ENCODE data around the gene ABCC6. TPM values are rescaled to one million over a fixed set of nuclear protein-coding genes. Genes with fewer than 3 reads are reported as not detected.
A peak's percentile ranks its signal among the peaks of the same experiment; 100 is the strongest.
"Not testable (repeated sequence)": the region's sequence is repeated elsewhere in the genome, so short reads cannot be mapped to it uniquely, and the experiment has no call there.

Gene ABCC6
- total RNA-seq, 4 donors from 2014 or later = 36.2 to 109 (median 49.6) TPM

DNA sequence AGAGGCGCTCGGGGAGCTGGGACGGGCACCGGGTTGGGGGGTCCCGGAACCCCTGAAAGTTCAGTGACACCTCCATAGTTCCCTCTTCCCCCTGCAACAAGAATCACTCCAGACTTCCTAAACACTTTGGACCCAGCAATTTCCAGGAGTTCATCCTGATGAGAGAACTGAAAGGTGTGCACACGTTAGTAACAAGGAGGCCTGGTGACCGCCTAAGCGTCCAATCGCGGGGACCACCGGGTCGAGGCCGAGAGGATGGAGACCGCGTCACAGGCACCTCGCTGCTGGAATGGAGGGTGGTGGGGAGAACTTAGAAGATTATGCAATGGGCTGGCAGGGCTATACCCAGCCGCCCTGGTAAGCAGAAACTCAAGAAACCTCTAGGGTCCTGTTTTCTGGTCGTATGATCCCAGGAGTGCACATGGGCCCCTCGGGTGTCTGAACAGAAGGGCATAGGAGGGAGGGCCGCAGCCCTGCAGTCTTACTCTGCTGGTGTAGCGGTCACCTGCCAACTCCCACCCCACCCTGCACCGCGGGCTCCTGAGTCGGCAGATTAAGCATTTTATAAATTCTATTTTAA lies 458 bp upstream of the ABCC6 start:
- Histone ChIP-seq H3K27ac (peak overlapping the region in 2 of 4 donors; percentile 29 to 63), H3K4me3 (peak overlapping the region in 3 of 4 donors; percentile 14 to 39 (median 15))
- WGBS, 2 donors (ENCODE audit: low coverage in 1 of 2) = 31% methylated on average over 11 of the region's 24 CpGs; no CpG with 5 or more reads in 1 of the 2 donors
- H3K27me3 ChIP-seq; DNase-seq; H3K4me1 ChIP-seq; H3K9me3 ChIP-seq; intact Hi-C loops (cut with DNase I; ENCODE audit: low total_unique reads); in situ Hi-C loops (cut with MboI; ENCODE audit: low pct_ligation_motif_present in 1 of 4, low pct_unique_long_range_greater_than_20kb in 1 of 4, low sequenced_read_pairs in 3 of 4); H3K36me3 ChIP-seq: not testable (repeated sequence)

- H3K4me3 ChIP-seq; H3K36me3 ChIP-seq; H3K4me1 ChIP-seq; H3K27me3 ChIP-seq; intact Hi-C loops (cut with DNase I; ENCODE audit: low total_unique reads); H3K27ac ChIP-seq; in situ Hi-C loops (cut with MboI; ENCODE audit: low pct_ligation_motif_present in 1 of 4, low pct_unique_long_range_greater_than_20kb in 1 of 4, low sequenced_read_pairs in 3 of 4); DNase-seq; H3K9me3 ChIP-seq: not testable (repeated sequence)
- 100% methylated on average over 1 of the region's 9 CpGs; no CpG with 5 or more reads in 1 of the 2 donors for WGBS, 2 donors (ENCODE audit: low coverage in 1 of 2)
These were observed 1.9 kb downstream of the ABCC6 start for GRCh38 chr16:16221382-16221781.

- intact Hi-C loops (cut with DNase I; ENCODE audit: low total_unique reads); H3K36me3 ChIP-seq; DNase-seq; H3K4me1 ChIP-seq; H3K27me3 ChIP-seq; H3K27ac ChIP-seq; H3K4me3 ChIP-seq; H3K9me3 ChIP-seq; in situ Hi-C loops (cut with MboI; ENCODE audit: low pct_ligation_motif_present in 1 of 4, low pct_unique_long_range_greater_than_20kb in 1 of 4, low sequenced_read_pairs in 3 of 4): not testable (repeated sequence)
- WGBS, 2 donors (ENCODE audit: low coverage in 1 of 2) = 88 to 97% methylated on average over 5 to 8 of the region's 9 CpGs
These were observed 2.8 kb downstream of the ABCC6 start for GRCh38 chr16:16220449-16220848.

- 82% methylated on average over 2 of the region's 5 CpGs; no CpG with 5 or more reads in 1 of the 2 donors for WGBS, 2 donors (ENCODE audit: low coverage in 1 of 2)
- intact Hi-C loops (cut with DNase I; ENCODE audit: low total_unique reads); H3K27ac ChIP-seq; in situ Hi-C loops (cut with MboI; ENCODE audit: low pct_ligation_motif_present in 1 of 4, low pct_unique_long_range_greater_than_20kb in 1 of 4, low sequenced_read_pairs in 3 of 4); H3K27me3 ChIP-seq; H3K36me3 ChIP-seq; H3K4me3 ChIP-seq; H3K4me1 ChIP-seq; H3K9me3 ChIP-seq; DNase-seq: not testable (repeated sequence)
These were observed 4.5 kb downstream of the ABCC6 start for GRCh38 chr16:16218787-16219186.

GRCh38 chr16:16218349-16218748 lies 4.9 kb downstream of the ABCC6 start:
- H3K4me1 ChIP-seq; H3K27ac ChIP-seq; DNase-seq; H3K36me3 ChIP-seq; in situ Hi-C loops (cut with MboI; ENCODE audit: low pct_ligation_motif_present in 1 of 4, low pct_unique_long_range_greater_than_20kb in 1 of 4, low sequenced_read_pairs in 3 of 4); intact Hi-C loops (cut with DNase I; ENCODE audit: low total_unique reads); H3K9me3 ChIP-seq; H3K4me3 ChIP-seq; H3K27me3 ChIP-seq: not testable (repeated sequence)
- WGBS, 2 donors (ENCODE audit: low coverage in 1 of 2) = no CpG with 5 or more reads among the region's 5 CpGs

DNA sequence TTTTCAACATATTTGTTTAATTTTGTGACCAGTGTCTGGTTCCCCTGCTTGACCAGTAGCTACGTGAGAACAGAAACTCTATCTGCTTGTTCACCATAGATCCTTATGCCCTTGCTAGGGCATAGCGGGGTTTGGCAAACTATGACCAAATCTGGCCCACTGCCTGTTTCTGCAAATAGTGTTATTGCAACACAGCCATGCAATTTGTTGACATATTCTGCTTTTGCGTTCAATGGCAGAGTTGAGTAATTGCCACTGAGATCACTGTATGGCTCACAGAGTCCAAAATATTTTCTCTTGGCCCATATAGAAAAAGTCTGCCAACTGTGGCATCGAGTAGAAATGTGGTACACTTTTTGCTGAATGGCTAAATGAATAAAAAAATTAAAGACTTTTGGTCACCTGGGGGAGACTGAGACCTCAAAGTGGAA lies 9.4 kb downstream of the ABCC6 start:
- H3K9me3 ChIP-seq; H3K27me3 ChIP-seq; intact Hi-C loops (cut with DNase I; ENCODE audit: low total_unique reads); H3K4me1 ChIP-seq; in situ Hi-C loops (cut with MboI; ENCODE audit: low pct_ligation_motif_present in 1 of 4, low pct_unique_long_range_greater_than_20kb in 1 of 4, low sequenced_read_pairs in 3 of 4); H3K27ac ChIP-seq; DNase-seq; H3K36me3 ChIP-seq; H3K4me3 ChIP-seq: not testable (repeated sequence)
- 57% methylated on average over 2 of the region's 4 CpGs; no CpG with 5 or more reads in 1 of the 2 donors for whole genome bisulfite sequencing, 2 donors (ENCODE audit: low coverage in 1 of 2)

- 69% methylated on average over 1 of the region's 1 CpG; no CpG with 5 or more reads in 1 of the 2 donors for WGBS, 2 donors (ENCODE audit: low coverage in 1 of 2)
- H3K4me3 ChIP-seq; H3K27ac ChIP-seq; DNase-seq; intact Hi-C loops (cut with DNase I; ENCODE audit: low total_unique reads); in situ Hi-C loops (cut with MboI; ENCODE audit: low pct_ligation_motif_present in 1 of 4, low pct_unique_long_range_greater_than_20kb in 1 of 4, low sequenced_read_pairs in 3 of 4); H3K9me3 ChIP-seq; H3K27me3 ChIP-seq; H3K36me3 ChIP-seq; H3K4me1 ChIP-seq: not testable (repeated sequence)
These were observed 11.9 kb downstream of the ABCC6 start for GRCh38 chr16:16211404-16211803.

- H3K36me3 ChIP-seq; DNase-seq; H3K27ac ChIP-seq; H3K4me1 ChIP-seq; H3K4me3 ChIP-seq; intact Hi-C loops (cut with DNase I; ENCODE audit: low total_unique reads); in situ Hi-C loops (cut with MboI; ENCODE audit: low pct_ligation_motif_present in 1 of 4, low pct_unique_long_range_greater_than_20kb in 1 of 4, low sequenced_read_pairs in 3 of 4); H3K27me3 ChIP-seq; H3K9me3 ChIP-seq: not testable (repeated sequence)
- 91 to 94% methylated on average over 9 to 12 of the region's 12 CpGs for WGBS, 2 donors (ENCODE audit: low coverage in 1 of 2)
These were observed 14.8 kb downstream of the ABCC6 start for GRCh38 chr16:16208461-16208860.

DNA sequence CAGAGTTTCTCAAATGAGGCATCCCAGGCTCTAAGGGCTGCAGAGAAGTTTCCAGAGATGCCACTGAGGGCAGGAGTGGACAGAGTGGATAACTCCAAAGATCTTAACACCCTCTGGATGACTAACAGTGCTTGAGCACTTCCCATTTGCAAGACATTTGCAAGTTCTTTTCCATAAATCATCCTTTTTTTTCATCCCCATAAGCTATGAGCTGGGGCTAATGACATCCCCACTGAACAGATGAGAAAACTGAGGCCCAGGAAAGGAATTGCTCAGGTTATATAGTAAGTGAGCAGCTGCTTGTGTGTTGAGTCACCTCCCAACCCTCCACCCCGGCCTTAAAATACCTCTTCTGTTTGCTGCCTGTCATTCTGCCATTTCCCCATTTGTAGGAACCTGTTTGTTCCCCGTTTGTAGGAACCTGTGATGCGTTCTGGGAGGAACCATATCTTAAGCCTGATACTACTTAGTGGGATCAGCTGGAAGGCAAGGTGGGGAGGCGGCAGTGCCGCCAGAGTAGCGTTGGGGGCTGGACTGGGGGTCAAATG lies 15.4 kb downstream of the ABCC6 start:
- WGBS, 2 donors (ENCODE audit: low coverage in 1 of 2) = 77 to 83% methylated on average over 3 to 6 of the region's 6 CpGs
- in situ Hi-C loops (cut with MboI; ENCODE audit: low pct_ligation_motif_present in 1 of 4, low pct_unique_long_range_greater_than_20kb in 1 of 4, low sequenced_read_pairs in 3 of 4); H3K27me3 ChIP-seq; H3K36me3 ChIP-seq; H3K9me3 ChIP-seq; H3K27ac ChIP-seq; H3K4me3 ChIP-seq; DNase-seq; intact Hi-C loops (cut with DNase I; ENCODE audit: low total_unique reads); H3K4me1 ChIP-seq: not testable (repeated sequence)

DNA sequence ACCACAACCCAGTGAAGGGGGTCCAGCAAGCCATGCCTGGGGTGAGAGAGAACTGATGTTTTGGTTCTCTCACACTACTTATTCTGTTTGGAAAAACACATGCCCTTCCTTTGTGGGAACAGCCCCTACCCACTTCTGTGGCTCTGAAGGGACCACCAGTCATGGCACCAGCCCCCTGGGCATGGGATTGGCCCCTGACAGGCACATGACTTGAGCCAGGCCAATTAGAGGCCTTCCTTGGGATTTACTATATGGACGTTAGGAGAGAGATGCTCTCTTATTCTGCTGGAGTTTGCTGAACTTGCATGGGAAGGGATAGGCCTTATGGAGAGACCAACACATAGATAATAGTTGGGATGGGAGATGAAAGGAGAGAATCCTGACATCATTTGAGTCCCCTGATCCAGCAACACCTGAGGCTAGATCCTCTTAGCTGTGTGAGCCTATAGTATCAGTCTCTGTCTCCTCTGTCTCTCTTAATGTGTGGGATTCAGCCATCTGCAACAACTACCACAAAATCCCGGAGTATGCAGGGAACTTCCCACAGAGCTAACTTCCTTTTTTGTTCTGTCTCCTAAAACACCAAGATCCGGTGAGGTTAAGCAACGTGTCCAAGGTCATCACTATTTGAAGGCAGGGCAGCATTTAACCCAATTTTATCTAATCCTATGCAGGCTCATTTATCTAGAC lies 16.1 kb downstream of the ABCC6 start:
- H3K4me3 ChIP-seq; H3K36me3 ChIP-seq; intact Hi-C loops (cut with DNase I; ENCODE audit: low total_unique reads); H3K4me1 ChIP-seq; H3K27me3 ChIP-seq; in situ Hi-C loops (cut with MboI; ENCODE audit: low pct_ligation_motif_present in 1 of 4, low pct_unique_long_range_greater_than_20kb in 1 of 4, low sequenced_read_pairs in 3 of 4); DNase-seq; H3K9me3 ChIP-seq: not testable (repeated sequence)
- peak overlapping the region in 1 of 4 donors; percentile 37 for H3K27ac ChIP-seq
- 79% methylated on average over 1 of the region's 4 CpGs; no CpG with 5 or more reads in 1 of the 2 donors for WGBS, 2 donors (ENCODE audit: low coverage in 1 of 2)
